ACHN (cell line): ENCODE results near the gene BMP8B.

Experiments
- DNase-seq: peaks from one replicate; pipeline ENCODE4 v3.0.0-alpha.2; 2015
- in situ Hi-C: cut with HindIII; loops from 2 replicates; pipeline ENCODE4 v1.10.0; 2017; ENCODE audit warnings: low sequenced_read_pairs, low pct_ligation_motif_present, low pct_unique_long_range_greater_than_20kb

The BMP8B gene

DNA sequence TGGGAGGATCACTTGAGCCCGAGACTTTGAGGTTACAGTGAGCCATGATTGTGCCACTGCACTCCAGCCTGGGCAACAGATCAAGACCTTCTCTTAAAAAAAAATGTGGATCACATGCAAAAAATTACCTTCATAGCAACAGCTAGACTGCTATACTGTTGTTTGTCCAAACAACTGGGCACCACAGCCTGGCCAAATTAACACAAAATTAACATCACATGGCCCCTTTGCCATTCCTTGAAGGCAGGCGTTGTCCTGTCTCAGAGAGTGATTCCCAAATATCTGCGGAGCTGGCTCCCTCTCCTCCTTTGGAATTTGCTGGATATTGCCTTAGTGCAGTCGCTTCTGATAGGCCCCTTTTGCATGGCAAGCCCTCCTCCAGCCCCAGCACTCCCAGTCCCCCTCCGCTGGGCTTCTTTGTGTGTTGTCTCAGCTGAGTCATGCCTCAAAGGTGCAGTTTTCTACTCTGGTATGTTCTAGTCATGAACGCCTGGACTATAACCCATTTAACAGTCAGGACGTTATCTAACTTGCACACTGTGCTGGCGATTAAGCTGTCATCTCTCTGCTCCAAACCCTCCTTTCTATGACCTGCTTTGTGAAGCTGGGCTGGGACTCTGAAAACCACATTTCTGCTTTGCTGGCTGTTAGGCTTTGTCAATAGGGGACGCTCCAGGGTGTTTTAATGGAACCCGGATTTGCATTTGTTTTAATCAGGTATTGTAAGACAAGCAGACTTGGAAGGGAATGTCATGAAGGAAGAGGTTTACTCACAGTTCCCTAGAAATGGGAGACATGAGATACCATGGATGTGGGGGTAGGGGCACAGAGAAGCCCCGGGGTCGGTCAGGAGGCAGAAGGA lies 77.3 kb downstream of the BMP8B start:
- no peak for DNase-seq
- in situ Hi-C loops: no loop called here

GRCh38 chr1:39707506-39707905 lies 81.2 kb downstream of the BMP8B start:
- in situ Hi-C loops: no loop called here
- no peak for DNase-seq
